GM19395 (cell line): ENCODE data around the gene OIP5.
"Not testable (repeated sequence)": the region's sequence is repeated elsewhere in the genome, so short reads cannot be mapped to it uniquely, and the experiment has no call there.

Experiments used
- ATAC-seq: cut with Tn5 transposase; IDR thresholded peaks from one replicate; pipeline ENCODE4 v1.9.1; 2021; ENCODE audit warnings: mild to moderate bottlenecking, moderate library complexity; ENCODE audit not compliant: unreplicated experiment

Gene OIP5

GRCh38 chr15:41304149-41304770 lies 28.1 kb downstream of the OIP5 start:
- no peak for ATAC-seq

- ATAC-seq, result no peak
These were observed 30.8 kb downstream of the OIP5 start for GRCh38 chr15:41301587-41301986.

GRCh38 chr15:41301139-41301538 lies 31.3 kb downstream of the OIP5 start:
- not testable (repeated sequence) for ATAC-seq

GRCh38 chr15:41292521-41292920 lies 39.9 kb downstream of the OIP5 start:
- no peak for ATAC-seq

- peak; percentile 83 for ATAC-seq
These were observed 41.2 kb downstream of the OIP5 start for GRCh38 chr15:41291065-41291631.

GRCh38 chr15:41289953-41290352 lies 42.4 kb downstream of the OIP5 start:
- ATAC-seq, result no peak

- ATAC-seq, result no peak
These were observed 43.9 kb downstream of the OIP5 start for GRCh38 chr15:41288464-41288863.

GRCh38 chr15:41286665-41287333 lies 45.6 kb downstream of the OIP5 start:
- no peak for ATAC-seq

- no peak for ATAC-seq
These were observed 47.1 kb downstream of the OIP5 start for GRCh38 chr15:41285285-41285684.

GRCh38 chr15:41284427-41285177 lies 47.8 kb downstream of the OIP5 start:
- ATAC-seq, result no peak

GRCh38 chr15:41283653-41284426 lies 48.6 kb downstream of the OIP5 start:
- peak; percentile 95 for ATAC-seq

- ATAC-seq, result not testable (repeated sequence)
These were observed 49.3 kb downstream of the OIP5 start for GRCh38 chr15:41282980-41283652.

- not testable (repeated sequence) for ATAC-seq
These were observed 50.0 kb downstream of the OIP5 start for GRCh38 chr15:41282436-41282835.

- no peak for ATAC-seq
These were observed 51.2 kb downstream of the OIP5 start for GRCh38 chr15:41281236-41281635.

- no peak for ATAC-seq
These were observed 52.7 kb downstream of the OIP5 start for GRCh38 chr15:41279535-41280283.

GRCh38 chr15:41278319-41278718 lies 54.1 kb downstream of the OIP5 start:
- no peak for ATAC-seq

- no peak for ATAC-seq
These were observed 55.6 kb downstream of the OIP5 start for GRCh38 chr15:41276831-41277230.

GRCh38 chr15:41269887-41270286 lies 62.5 kb downstream of the OIP5 start:
- no peak for ATAC-seq

GRCh38 chr15:41263891-41264351 lies 68.5 kb downstream of the OIP5 start:
- ATAC-seq, result no peak
